Activated CD4-positive, CD25-positive, alpha-beta regulatory T cell treated with anti-CD3 and anti-CD28 coated beads, Interleukin-2, amount 50 U/mL, for 24 hours (primary cell): Measurements from ENCODE around the gene ZNF592.

Source experiments
- ATAC-seq, 2 donors: fragments of 150-1000 bp; cut with Tn5 transposase; one replicate each; pipeline ENCODE4 v1.10.0; 2021; ENCODE audit warnings: mild to moderate bottlenecking in 1 of 2, moderate library complexity in 1 of 2

ZNF592 gene

GRCh38 chr15:84748274-84749110, at the start of gene ZNF592:
TSS of gene ZNF592 (plus strand) at chr15:84748592. CDS start at chr15:84782676, 34,084 bp downstream.
- ATAC-seq: peak; percentile 56 to 59

GRCh38 chr15:84699538-84700191, 48.7 kb upstream of the ZNF592 start:
- peak; percentile 69 to 78 for ATAC-seq

- ATAC-seq: peak in 1 of 2 donors; percentile 46
Measured at GRCh38 chr15:84702961-84703482, 45.4 kb upstream of the ZNF592 start.

- no peak for ATAC-seq
Measured at GRCh38 chr15:84703808-84704207, 44.6 kb upstream of the ZNF592 start.

GRCh38 chr15:84714372-84714771, 34.0 kb upstream of the ZNF592 start:
- ATAC-seq: no peak

GRCh38 chr15:84714821-84715220, 33.6 kb upstream of the ZNF592 start:
- ATAC-seq: no peak

- ATAC-seq: no peak
Measured at GRCh38 chr15:84715441-84716035, 32.9 kb upstream of the ZNF592 start.

GRCh38 chr15:84716036-84716732, 32.2 kb upstream of the ZNF592 start, which contains the start of gene SEC11A:
TSS of gene SEC11A (minus strand) at chr15:84716139. CDS start at chr15:84716075, 64 bp downstream.
- ATAC-seq: peak; percentile 94 to 96

GRCh38 chr15:84721371-84721770, 27.0 kb upstream of the ZNF592 start:
- no peak for ATAC-seq

GRCh38 chr15:84722628-84723027, 25.8 kb upstream of the ZNF592 start:
- ATAC-seq: no peak

GRCh38 chr15:84725001-84725491, 23.3 kb upstream of the ZNF592 start:
- ATAC-seq: peak in 1 of 2 donors; percentile 34

- ATAC-seq: no peak
Measured at GRCh38 chr15:84727429-84727828, 21.0 kb upstream of the ZNF592 start.

GRCh38 chr15:84731774-84732173, 16.6 kb upstream of the ZNF592 start:
- no peak for ATAC-seq

- ATAC-seq: peak; percentile 37 to 46
Measured at GRCh38 chr15:84734794-84735479, 13.5 kb upstream of the ZNF592 start.

- ATAC-seq: peak; percentile 56 to 62
Measured at GRCh38 chr15:84735480-84736061, 12.8 kb upstream of the ZNF592 start.

GRCh38 chr15:84736375-84736774, 12.0 kb upstream of the ZNF592 start:
- ATAC-seq: peak; percentile 72 to 73

GRCh38 chr15:84737005-84737404, 11.4 kb upstream of the ZNF592 start:
- ATAC-seq: no peak

- no peak for ATAC-seq
Measured at GRCh38 chr15:84740691-84741090, 7.7 kb upstream of the ZNF592 start.

- no peak for ATAC-seq
Measured at GRCh38 chr15:84741121-84741520, 7.3 kb upstream of the ZNF592 start.

- ATAC-seq: peak; percentile 68 to 70
Measured at GRCh38 chr15:84747416-84748273, 747 bp upstream of the ZNF592 start.
